A375 (cell line): ENCODE results near the gene SPRYD7. TPM values are rescaled to one million over a fixed set of nuclear protein-coding genes. Genes with fewer than 3 reads are reported as not detected.

ENCODE experiments used
- small RNA-seq: library from RNA; depleted of rRNA; stranded (forward); fragments of <200 nt; gene quantifications from one replicate; pipeline ENCODE3, GENCODE V24; 2014
- total RNA-seq: library from RNA; depleted of rRNA; stranded (reverse); fragments of >200 nt; shearing (Covaris generic); gene quantifications from 2 replicates; pipeline ENCODE4 v1.2.3, GENCODE V29; 2014; rRNA removed

Gene SPRYD7
- 7.6 and 8.8 TPM in 2 replicates for total RNA-seq

GRCh38 chr13:49936075-49936967 is at the start of gene SPRYD7:
SPRYD7 (minus strand) TSS chr13:49936340; CDS start chr13:49936235, 105 bp downstream.

Small RNA genes within 50 kb of the gene (small RNA-seq; reads per million reads assigned to genes)
- gene RNY4P30: not detected
- gene RNY4P9: 0.42 reads per million, percentile 10 among the genes with 10 or more reads in this experiment

Other genes starting within 250 kb of the SPRYD7 start
- 92.7 and 101 TPM in 2 replicates for gene EBPL, start 244.9 kb downstream of the SPRYD7 start, total RNA-seq
- 11.5 and 15.1 TPM in 2 replicates for gene KPNA3, start 143.7 kb downstream of the SPRYD7 start, total RNA-seq
- 9.8 and 12.0 TPM in 2 replicates for gene TRIM13, start 60.7 kb upstream of the SPRYD7 start, total RNA-seq
- 0.30 TPM in 1 of 2 replicates, not detected in the other for gene KCNRG, start 79.1 kb upstream of the SPRYD7 start, total RNA-seq